NB4 (cell line): Measurements from ENCODE around the gene ATP1B2.

Source experiments
- DNase-seq: peaks from one replicate; pipeline ENCODE4 v3.0.0; 2010; ENCODE audit warnings: low read depth
- H3K4me3 ChIP-seq: one replicate; pipeline ENCODE4 v1.5.1; 2011; ENCODE audit warnings: mild to moderate bottlenecking, low read depth, low read length, moderate library complexity
- CTCF ChIP-seq: IDR thresholded peaks from one replicate; pipeline ENCODE4 v1.5.1; 2012; ENCODE audit warnings: low read depth, low read length
- MAX ChIP-seq: IDR thresholded peaks from 2 replicates; pipeline ENCODE4 v1.6.1; 2011; ENCODE audit warnings: low read depth, low read length
- MYC ChIP-seq: IDR thresholded peaks from 2 replicates; pipeline ENCODE4 v1.6.1; 2011; ENCODE audit warnings: low read depth, low read length
- POLR2A ChIP-seq: IDR thresholded peaks from 2 replicates; pipeline ENCODE4 v1.6.1; 2011; ENCODE audit warnings: mild to moderate bottlenecking; ENCODE audit not compliant: insufficient read length; ENCODE audit errors: extremely low read depth

Gene ATP1B2

GRCh38 chr17:7656958-7657609, 6.4 kb downstream of the ATP1B2 start:
- DNase-seq, result no peak
- no peak for TF ChIP-seq POLR2A
- TF ChIP-seq CTCF, result no peak
- TF ChIP-seq MYC, result no peak
- TF ChIP-seq MAX, result no peak
- no peak overlapping the region for H3K4me3 ChIP-seq

- H3K4me3 ChIP-seq, result no peak overlapping the region
- TF ChIP-seq CTCF (no peak), MYC (no peak), POLR2A (no peak), MAX (no peak)
Observed at GRCh38 chr17:7667656-7668406, 17.1 kb downstream of the ATP1B2 start.

GRCh38 chr17:7668482-7668881, 17.8 kb downstream of the ATP1B2 start:
- no peak for DNase-seq
- TF ChIP-seq POLR2A (no peak), CTCF (no peak), MYC (no peak), MAX (no peak)
- H3K4me3 ChIP-seq, result no peak overlapping the region

More at GRCh38 chr17:7667656-7668406, 17.1 kb downstream of the ATP1B2 start:
- DNase-seq, result no peak

GRCh38 chr17:7673239-7673638, 22.5 kb downstream of the ATP1B2 start:
- peak; percentile 52 for DNase-seq
- TF ChIP-seq POLR2A (no peak), CTCF (peak; percentile 50), MAX (no peak), MYC (no peak)
- no peak overlapping the region for H3K4me3 ChIP-seq

- no peak for TF ChIP-seq MAX
- TF ChIP-seq CTCF, result no peak
- no peak for TF ChIP-seq POLR2A
- TF ChIP-seq MYC, result no peak
- no peak overlapping the region for H3K4me3 ChIP-seq
- no peak for DNase-seq
Observed at GRCh38 chr17:7674934-7675333, 24.2 kb downstream of the ATP1B2 start.

- DNase-seq, result no peak
- TF ChIP-seq POLR2A (no peak), MYC (no peak), MAX (no peak), CTCF (no peak)
- H3K4me3 ChIP-seq, result no peak overlapping the region
Observed at GRCh38 chr17:7676533-7676932, 25.8 kb downstream of the ATP1B2 start.
